AG04449 (cell line): ENCODE data around the gene DBET.
"Not testable (repeated sequence)": the region's sequence is repeated elsewhere in the genome, so short reads cannot be mapped to it uniquely, and the experiment has no call there.

Experiments used
- CTCF ChIA-PET: fragments of 350-600 bp; formaldehyde crosslinking; extraction: SDS; loops from one replicate; lab custom pipeline; 2021; ENCODE audit warnings: antibody characterized with exemption; lab: Yijun Ruan, JAX
- POLR2A ChIA-PET: fragments of 400-600, 350-600 bp; formaldehyde crosslinking; extraction: SDS; loops from one replicate; lab custom pipeline; 2020; ENCODE audit warnings: antibody characterized with exemption, inconsistent platforms; lab: Yijun Ruan, JAX
- DNase-seq: peaks from one replicate; pipeline ENCODE4 v3.0.0-alpha.2; 2010; ENCODE audit warnings: low read depth, low spot score
- H3K4me3 ChIP-seq: 2 replicates; pipeline ENCODE4 v1.5.1; 2011; ENCODE audit warnings: low read depth, mild to moderate bottlenecking, control low read depth, low read length
- CTCF ChIP-seq: IDR thresholded peaks from one replicate; pipeline ENCODE4 v1.5.1; 2011; ENCODE audit warnings: mild to moderate bottlenecking, moderate library complexity, low read length, control low read depth, inconsistent platforms; ENCODE audit not compliant: insufficient read depth; ENCODE audit errors: missing control alignments

DBET gene

GRCh38 chr4:190064342-190064741, at the start of gene DBET:
Gene DBET, plus strand, starts transcription at chr4:190064502.
- DNase-seq, POLR2A ChIA-PET, H3K4me3 ChIP-seq, CTCF ChIA-PET: not testable (repeated sequence)

- CTCF ChIA-PET: no interaction called here
- H3K4me3 ChIP-seq: peak overlapping the region; percentile 29
- POLR2A ChIA-PET: no interaction called here
- TF ChIP-seq CTCF: no peak
- no peak for DNase-seq
Observed at GRCh38 chr4:190014771-190015537, 49.3 kb upstream of the DBET start.

- ChIA-PET CTCF (no interaction called here), POLR2A (no interaction called here)
- no peak overlapping the region; the same call in 1 of the 2 replicates for H3K4me3 ChIP-seq
- TF ChIP-seq CTCF: no peak
- DNase-seq: no peak
Observed at GRCh38 chr4:190015538-190016368, 48.5 kb upstream of the DBET start.

- DNase-seq: no peak
- CTCF ChIA-PET: no interaction called here
- H3K4me3 ChIP-seq: no peak overlapping the region
- POLR2A ChIA-PET: no interaction called here
- TF ChIP-seq CTCF: no peak
Observed at GRCh38 chr4:190016369-190017289, 47.7 kb upstream of the DBET start.

GRCh38 chr4:190017357-190018200, 46.7 kb upstream of the DBET start:
- CTCF ChIA-PET: no interaction called here
- POLR2A ChIA-PET: no interaction called here
- DNase-seq: no peak
- no peak for TF ChIP-seq CTCF
- H3K4me3 ChIP-seq: no peak overlapping the region
